Bronchial epithelial cell (primary cell): Measurements from ENCODE around the gene CALD1. TPM values are rescaled to one million over a fixed set of nuclear protein-coding genes. Genes with fewer than 3 reads are reported as not detected.

Experiments
- DNase-seq: peaks from one replicate; pipeline ENCODE4 v3.0.0-alpha.2; 2010; ENCODE audit warnings: low read depth
- FAIRE-seq: peaks from 2 replicates; lab custom pipeline; 2011; peaks lifted over from hg19 to GRCh38; lab: Jason Lieb, UNC
- H3K27me3 ChIP-seq: 2 replicates; pipeline ENCODE4 v1.5.1; 2011; ENCODE audit warnings: low read length; ENCODE audit not compliant: control insufficient read depth, insufficient read depth
- H3K36me3 ChIP-seq: 2 replicates; pipeline ENCODE4 v1.5.1; 2011; ENCODE audit warnings: low read length; ENCODE audit not compliant: control insufficient read depth, insufficient read depth
- H3K4me3 ChIP-seq: 2 replicates; pipeline ENCODE4 v1.5.1; 2011; ENCODE audit warnings: mild to moderate bottlenecking, low read depth, low read length, control low read depth
- total RNA-seq: library from RNA; depleted of rRNA; stranded (reverse); fragments of >200 nt; gene quantifications from 2 replicates; pipeline ENCODE4 v1.2.1, GENCODE V29; 2014
- TF ChIP-seq, protein P1 (sequence below): IDR thresholded peaks from 2 replicates; pipeline ENCODE4 v1.5.1; 2011; ENCODE audit warnings: mild to moderate bottlenecking, moderate library complexity, low read length, control low read depth, inconsistent platforms; ENCODE audit not compliant: insufficient read depth, severe bottlenecking

The CALD1 gene
- total RNA-seq, 1 donor from 2014 or later = 71.3 TPM

DNA sequence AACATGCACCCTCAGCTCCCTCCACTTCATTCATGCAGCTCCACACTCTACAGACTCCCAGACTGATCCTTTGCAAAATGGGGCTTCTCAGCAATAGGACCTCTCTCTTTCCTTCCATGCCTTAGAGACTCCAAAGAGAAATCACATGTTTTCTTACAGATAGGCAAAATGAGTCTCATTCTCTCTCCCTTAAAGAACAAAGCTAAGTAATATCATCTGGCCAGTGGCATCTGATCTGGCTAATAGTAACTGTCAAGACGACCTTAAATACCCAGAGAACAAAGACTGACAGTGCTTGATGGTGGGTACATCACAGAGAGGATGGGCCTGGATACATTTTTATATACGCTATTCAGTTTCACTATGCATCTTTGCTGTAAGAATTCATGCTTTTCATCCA is 43.1 kb upstream of the CALD1 start:
- FAIRE-seq (no peak), DNase-seq (no peak)
- Histone ChIP-seq H3K27me3 (no peaks in the 10 kb centered on the region), H3K4me3 (no peak overlapping the region), H3K36me3 (no peaks in the 10 kb centered on the region)
- TF ChIP-seq, protein P1, sequence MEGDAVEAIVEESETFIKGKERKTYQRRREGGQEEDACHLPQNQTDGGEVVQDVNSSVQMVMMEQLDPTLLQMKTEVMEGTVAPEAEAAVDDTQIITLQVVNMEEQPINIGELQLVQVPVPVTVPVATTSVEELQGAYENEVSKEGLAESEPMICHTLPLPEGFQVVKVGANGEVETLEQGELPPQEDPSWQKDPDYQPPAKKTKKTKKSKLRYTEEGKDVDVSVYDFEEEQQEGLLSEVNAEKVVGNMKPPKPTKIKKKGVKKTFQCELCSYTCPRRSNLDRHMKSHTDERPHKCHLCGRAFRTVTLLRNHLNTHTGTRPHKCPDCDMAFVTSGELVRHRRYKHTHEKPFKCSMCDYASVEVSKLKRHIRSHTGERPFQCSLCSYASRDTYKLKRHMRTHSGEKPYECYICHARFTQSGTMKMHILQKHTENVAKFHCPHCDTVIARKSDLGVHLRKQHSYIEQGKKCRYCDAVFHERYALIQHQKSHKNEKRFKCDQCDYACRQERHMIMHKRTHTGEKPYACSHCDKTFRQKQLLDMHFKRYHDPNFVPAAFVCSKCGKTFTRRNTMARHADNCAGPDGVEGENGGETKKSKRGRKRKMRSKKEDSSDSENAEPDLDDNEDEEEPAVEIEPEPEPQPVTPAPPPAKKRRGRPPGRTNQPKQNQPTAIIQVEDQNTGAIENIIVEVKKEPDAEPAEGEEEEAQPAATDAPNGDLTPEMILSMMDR = no peak

DNA sequence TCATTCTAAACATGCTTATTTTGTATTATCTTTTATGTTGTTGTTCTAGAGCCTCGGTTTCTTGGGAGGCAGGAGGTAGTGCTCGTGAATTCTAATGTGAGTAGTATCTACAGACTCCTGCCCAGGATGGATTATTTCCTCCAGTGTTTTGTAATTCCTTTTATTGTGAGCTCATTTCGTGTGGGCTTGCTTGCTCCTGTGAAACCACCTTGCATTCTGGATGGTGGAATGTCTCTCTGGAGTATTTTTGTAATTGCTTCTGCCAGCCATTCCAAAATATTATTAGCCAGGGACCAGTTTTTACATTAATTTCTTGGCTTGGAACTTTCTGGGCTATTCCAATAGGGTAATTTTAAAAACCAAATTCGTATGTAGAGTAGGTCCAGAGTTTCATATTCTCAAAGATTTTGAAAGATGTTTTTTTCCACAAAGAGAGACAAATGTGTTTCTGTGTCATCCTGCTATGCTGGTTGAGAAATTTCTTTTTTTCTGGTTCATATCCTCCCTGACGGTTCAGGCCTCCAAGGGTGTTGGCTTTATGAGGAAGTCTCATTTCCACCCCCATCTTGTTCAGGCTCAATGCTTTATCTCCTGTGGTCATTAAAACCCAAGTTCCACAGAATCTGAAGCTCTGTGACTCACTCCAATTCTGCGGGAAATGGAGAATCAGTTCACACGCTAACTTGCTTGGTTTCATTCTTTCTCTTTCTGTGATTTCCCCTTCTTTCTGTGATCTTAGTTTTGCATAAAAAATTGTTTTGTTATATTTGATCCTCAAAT is 41.7 kb upstream of the CALD1 start:
- FAIRE-seq (no peak), DNase-seq (peak; percentile 35)
- H3K36me3 ChIP-seq = no peaks in the 10 kb centered on the region
- no peaks in the 10 kb centered on the region for H3K27me3 ChIP-seq
- TF ChIP-seq, protein P1 = no peak
- H3K4me3 ChIP-seq = no peak overlapping the region

DNA sequence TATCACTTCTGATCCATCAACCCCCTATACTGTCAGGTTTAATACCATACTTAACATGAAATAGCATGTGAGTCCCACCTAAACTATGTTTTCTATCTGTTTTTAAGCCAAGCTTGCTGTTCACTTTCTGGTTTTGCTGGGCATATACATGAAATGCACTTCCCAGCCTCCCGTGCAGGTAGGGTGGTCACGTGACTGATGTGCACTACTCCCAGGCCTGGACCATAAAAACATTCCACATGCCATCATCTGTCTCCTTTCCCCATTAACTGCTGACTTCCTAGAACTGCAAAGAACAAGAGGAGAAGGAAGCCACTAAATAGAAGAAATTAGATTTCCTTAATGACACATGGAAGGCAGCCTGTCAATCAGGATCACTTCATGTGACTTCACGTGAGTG is 40.1 kb upstream of the CALD1 start:
- H3K4me3 ChIP-seq = no peak overlapping the region
- H3K27me3 ChIP-seq = no peaks in the 10 kb centered on the region
- FAIRE-seq (no peak), DNase-seq (no peak)
- TF ChIP-seq, protein P1 = no peak
- no peaks in the 10 kb centered on the region for H3K36me3 ChIP-seq

DNA sequence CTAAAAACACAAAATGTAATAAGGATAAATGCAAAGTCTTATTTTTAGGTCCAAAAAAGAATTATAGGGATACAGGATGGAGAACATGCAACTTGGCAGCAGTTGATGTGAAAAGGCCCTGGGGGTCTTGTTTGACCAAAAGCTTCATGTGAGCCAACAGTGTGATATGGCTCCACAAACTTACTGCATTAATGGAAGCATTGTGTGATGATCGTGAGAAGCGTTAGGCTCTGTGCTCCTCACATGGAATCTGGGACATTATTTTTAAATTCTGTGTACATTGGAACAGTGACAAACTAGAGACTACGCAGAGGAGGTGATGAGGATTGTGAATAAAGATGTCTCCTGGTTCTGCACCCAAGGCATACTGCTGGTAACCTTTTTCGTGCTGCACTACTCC is 39.1 kb upstream of the CALD1 start:
- FAIRE-seq = no peak
- DNase-seq = no peak

DNA sequence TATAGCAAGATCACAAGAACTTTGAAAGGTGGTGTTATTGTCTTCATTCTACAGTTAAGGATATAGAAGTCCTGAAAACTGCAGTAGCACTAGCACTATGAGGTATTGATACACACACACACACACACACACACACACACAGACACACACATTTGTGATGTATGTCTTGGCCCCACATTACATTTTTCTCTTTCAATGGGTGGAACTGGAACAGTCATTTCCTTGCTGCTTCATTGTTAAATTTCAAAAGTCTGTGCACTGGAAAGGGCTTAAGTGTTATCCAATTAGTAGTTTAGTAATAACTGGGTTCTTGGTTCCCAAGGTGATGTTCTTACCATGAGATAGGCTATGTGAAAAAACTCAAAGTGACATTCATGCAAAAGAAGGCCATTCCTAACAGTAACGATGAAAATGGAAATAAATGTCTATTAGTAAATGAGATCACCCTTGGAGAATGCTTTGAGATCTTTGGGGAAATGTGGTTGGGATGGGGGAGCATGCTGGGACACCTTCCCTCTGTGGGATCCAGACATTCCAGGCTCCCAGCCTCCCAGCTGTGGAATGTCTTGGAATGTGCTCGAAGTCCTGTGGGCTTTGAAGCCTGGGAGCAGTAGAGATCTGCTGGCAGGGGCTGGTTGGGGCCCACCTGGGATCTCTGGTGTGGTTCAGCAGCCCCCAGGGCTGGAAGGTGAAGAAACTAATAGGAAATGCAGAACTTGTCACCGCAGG is 37.4 kb upstream of the CALD1 start:
- TF ChIP-seq, protein P1 = no peak
- DNase-seq (peak; percentile 77), FAIRE-seq (no peak)
- Histone ChIP-seq H3K36me3 (no peaks in the 10 kb centered on the region), H3K27me3 (no peaks in the 10 kb centered on the region), H3K4me3 (no peak overlapping the region)

More for the DNA sequence above, 39.1 kb upstream of the CALD1 start:
- H3K27me3 ChIP-seq = no peaks in the 10 kb centered on the region
- TF ChIP-seq, protein P1 = no peak
- no peak overlapping the region for H3K4me3 ChIP-seq
- no peaks in the 10 kb centered on the region for H3K36me3 ChIP-seq
